ENCODE results near the gene CENPC. TPM values are rescaled to one million over a fixed set of nuclear protein-coding genes. Genes with fewer than 3 reads are reported as not detected.

CENPC gene
- total RNA-seq, 2 donors from 2014 or later = 26.4 to 33.2 TPM

DNA sequence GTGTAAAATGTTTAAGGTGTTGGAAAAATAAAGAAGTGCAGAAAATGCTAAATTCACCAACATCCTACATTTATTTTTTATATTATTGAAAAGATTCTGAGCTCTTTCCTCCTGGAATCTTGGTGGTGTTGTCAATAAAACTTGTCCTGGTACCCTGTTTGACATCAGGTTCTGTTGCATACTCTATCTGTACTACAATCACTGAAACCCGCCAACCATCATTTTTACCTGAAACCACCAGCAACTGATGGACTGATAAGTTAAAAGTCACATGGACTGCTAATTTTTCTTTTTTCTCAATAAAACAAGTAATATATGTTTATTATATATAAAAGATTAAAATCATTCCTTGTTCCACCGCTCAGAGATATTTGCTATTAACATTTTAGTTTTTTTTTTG, 36.6 kb upstream of the CENPC start:
- Histone ChIP-seq H3K36me3 (no peaks in the 10 kb centered on the region), H3K27me3 (replicated peaks; ENCODE audit: insufficient read depth) (no peaks in the 10 kb centered on the region), H3K4me3 (no peak overlapping the region), H3K27ac (no peak overlapping the region), H3K9me3 (no peaks in the 10 kb centered on the region), H3K4me1 (replicated peaks) (no peaks in the 10 kb centered on the region)
- 59% methylated on average over 2 of the region's 2 CpGs for WGBS
- no peak for DNase-seq (ENCODE audit: low spot score)
- intact Hi-C loops (cut with DNase I) = no loop called here
- no peak for TF ChIP-seq POLR2AphosphoS5 (IDR thresholded peaks at IDR 0.05)
- no peak for TF ChIP-seq POLR2A (IDR thresholded peaks at IDR 0.05)
- TF ChIP-seq, protein P1, sequence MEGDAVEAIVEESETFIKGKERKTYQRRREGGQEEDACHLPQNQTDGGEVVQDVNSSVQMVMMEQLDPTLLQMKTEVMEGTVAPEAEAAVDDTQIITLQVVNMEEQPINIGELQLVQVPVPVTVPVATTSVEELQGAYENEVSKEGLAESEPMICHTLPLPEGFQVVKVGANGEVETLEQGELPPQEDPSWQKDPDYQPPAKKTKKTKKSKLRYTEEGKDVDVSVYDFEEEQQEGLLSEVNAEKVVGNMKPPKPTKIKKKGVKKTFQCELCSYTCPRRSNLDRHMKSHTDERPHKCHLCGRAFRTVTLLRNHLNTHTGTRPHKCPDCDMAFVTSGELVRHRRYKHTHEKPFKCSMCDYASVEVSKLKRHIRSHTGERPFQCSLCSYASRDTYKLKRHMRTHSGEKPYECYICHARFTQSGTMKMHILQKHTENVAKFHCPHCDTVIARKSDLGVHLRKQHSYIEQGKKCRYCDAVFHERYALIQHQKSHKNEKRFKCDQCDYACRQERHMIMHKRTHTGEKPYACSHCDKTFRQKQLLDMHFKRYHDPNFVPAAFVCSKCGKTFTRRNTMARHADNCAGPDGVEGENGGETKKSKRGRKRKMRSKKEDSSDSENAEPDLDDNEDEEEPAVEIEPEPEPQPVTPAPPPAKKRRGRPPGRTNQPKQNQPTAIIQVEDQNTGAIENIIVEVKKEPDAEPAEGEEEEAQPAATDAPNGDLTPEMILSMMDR (IDR thresholded peaks at IDR 0.05) = no peak

DNA sequence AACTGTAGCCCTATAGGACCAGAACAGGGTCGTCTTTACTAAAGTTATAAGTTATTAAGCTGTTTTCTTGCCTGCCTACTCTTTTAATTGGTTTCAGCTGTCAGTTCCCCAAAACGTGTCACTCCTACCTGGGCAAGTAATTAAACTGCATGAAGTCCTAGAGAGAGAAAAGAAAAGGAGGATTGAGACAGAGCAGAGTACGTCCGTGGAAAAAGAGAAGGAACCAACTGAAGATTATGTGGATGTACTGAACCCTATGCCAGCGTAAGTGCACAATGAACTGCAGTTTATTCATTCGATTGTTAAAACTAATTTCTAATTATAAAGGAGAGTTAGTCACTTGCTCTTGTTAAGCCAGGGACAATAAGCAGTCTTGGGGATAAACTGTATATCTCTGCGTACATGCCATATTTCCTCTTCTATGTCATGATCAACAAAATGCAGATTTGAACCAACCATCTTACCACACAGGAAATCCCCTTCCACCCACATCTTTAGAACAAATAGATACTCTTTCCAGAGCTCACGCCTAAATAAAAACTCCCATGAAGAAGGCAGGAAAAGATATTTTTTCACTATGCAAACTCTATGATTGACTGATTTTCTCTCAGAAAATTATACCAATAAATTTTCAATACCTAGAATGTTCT, 36.0 kb upstream of the CENPC start:
- H3K4me3 ChIP-seq = no peak overlapping the region
- H3K27ac ChIP-seq = no peak overlapping the region
- H3K27me3 ChIP-seq (replicated peaks; ENCODE audit: insufficient read depth) = no peaks in the 10 kb centered on the region
- no peak for TF ChIP-seq POLR2AphosphoS5 (IDR thresholded peaks at IDR 0.05)
- no peak for TF ChIP-seq POLR2A (IDR thresholded peaks at IDR 0.05)
- TF ChIP-seq, protein P1 (IDR thresholded peaks at IDR 0.05) = no peak
- WGBS = 64% methylated on average over 8 of the region's 8 CpGs
- H3K36me3 ChIP-seq = no peaks in the 10 kb centered on the region
- H3K9me3 ChIP-seq = no peaks in the 10 kb centered on the region
- no peaks in the 10 kb centered on the region for H3K4me1 ChIP-seq (replicated peaks)
- no peak for DNase-seq (ENCODE audit: low spot score)
- intact Hi-C loops (cut with DNase I) = no loop called here

DNA sequence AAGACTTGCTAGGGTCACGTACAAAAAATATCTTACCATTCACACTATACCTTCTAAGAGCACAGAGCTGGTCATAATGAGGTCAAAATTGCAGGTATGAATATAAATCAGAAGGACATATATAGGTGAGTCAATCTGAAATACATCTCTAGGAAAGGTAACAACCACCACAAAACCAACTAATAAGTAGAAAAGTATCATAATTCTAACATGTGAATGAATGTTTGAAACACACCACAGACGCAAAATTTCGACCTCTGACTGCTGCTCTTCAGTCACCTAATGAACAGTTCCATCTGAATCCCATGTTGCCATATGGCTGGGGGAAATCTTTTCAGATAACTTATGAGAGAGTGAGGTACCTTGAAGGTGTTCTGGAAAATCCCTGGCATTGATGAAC, 35.3 kb upstream of the CENPC start:
- Histone ChIP-seq H3K27ac (no peak overlapping the region), H3K27me3 (replicated peaks; ENCODE audit: insufficient read depth) (no peaks in the 10 kb centered on the region), H3K36me3 (no peaks in the 10 kb centered on the region), H3K4me1 (replicated peaks) (no peaks in the 10 kb centered on the region), H3K9me3 (no peaks in the 10 kb centered on the region), H3K4me3 (no peak overlapping the region)
- DNase-seq (ENCODE audit: low spot score) = no peak
- intact Hi-C loops (cut with DNase I) = no loop called here
- TF ChIP-seq POLR2A (IDR thresholded peaks at IDR 0.05) = no peak
- TF ChIP-seq, protein P1 (IDR thresholded peaks at IDR 0.05) = no peak
- no peak for TF ChIP-seq POLR2AphosphoS5 (IDR thresholded peaks at IDR 0.05)
- WGBS = 89% methylated on average over 3 of the region's 3 CpGs

DNA sequence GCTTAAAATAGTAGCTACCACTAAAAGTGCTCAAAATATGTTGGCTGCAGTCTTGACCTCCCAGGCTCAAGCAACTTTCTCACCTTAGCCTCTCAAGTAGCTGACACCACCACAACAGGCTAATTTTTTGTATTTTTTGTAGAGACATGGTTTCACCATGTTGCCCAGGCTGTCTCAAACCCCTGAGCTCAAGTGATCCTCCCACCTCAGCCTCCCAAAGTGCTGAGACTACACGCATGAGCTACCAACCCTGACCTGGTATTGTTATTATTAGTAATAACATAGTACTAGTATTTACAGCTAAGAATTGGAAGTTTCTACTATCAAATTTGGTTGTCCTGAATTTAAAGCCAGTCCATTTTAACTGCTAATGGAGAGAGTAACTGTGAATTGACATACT, 31.2 kb upstream of the CENPC start:
- TF ChIP-seq, protein P1 (IDR thresholded peaks at IDR 0.05) = no peak
- no peak for TF ChIP-seq POLR2AphosphoS5 (IDR thresholded peaks at IDR 0.05)
- TF ChIP-seq POLR2A (IDR thresholded peaks at IDR 0.05) = no peak
- DNase-seq (ENCODE audit: low spot score) = no peak
- 96% methylated on average over 1 of the region's 1 CpG for WGBS
- Histone ChIP-seq H3K9me3 (no peaks in the 10 kb centered on the region), H3K27me3 (replicated peaks; ENCODE audit: insufficient read depth) (no peaks in the 10 kb centered on the region), H3K4me1 (replicated peaks) (no peaks in the 10 kb centered on the region), H3K36me3 (no peaks in the 10 kb centered on the region), H3K27ac (no peak overlapping the region), H3K4me3 (no peak overlapping the region)
- intact Hi-C loops (cut with DNase I) = no loop called here

DNA sequence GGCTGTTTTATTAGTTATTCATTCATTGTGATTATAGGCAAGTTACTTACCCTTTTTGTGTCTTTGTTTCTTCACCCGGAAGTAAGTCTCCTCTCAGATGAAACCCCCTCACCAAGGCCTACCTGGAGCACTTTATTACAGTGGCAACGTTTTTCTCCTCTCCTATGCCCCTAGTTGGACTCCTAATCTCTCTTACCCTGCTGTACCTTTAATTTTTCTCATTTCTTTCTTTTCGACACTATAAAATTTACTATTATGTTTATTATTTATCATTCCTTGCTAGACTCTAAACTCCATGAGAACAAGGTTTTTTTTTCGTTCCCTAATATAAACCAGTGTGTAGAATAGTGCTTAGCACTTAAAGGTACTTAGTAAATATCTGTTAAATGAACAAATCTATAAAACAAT, 30.8 kb upstream of the CENPC start:
- no peaks in the 10 kb centered on the region for H3K4me1 ChIP-seq (replicated peaks)
- TF ChIP-seq POLR2AphosphoS5 (IDR thresholded peaks at IDR 0.05) = no peak
- TF ChIP-seq POLR2A (IDR thresholded peaks at IDR 0.05) = no peak
- TF ChIP-seq, protein P1 (IDR thresholded peaks at IDR 0.05) = no peak
- no peak overlapping the region for H3K4me3 ChIP-seq
- 70% methylated on average over 4 of the region's 4 CpGs for WGBS
- intact Hi-C loops (cut with DNase I) = no loop called here
- DNase-seq (ENCODE audit: low spot score) = no peak
- peak overlapping the region in 1 of 2 donors; percentile 21 for H3K27ac ChIP-seq
- no peaks in the 10 kb centered on the region for H3K36me3 ChIP-seq
- no peaks in the 10 kb centered on the region for H3K27me3 ChIP-seq (replicated peaks; ENCODE audit: insufficient read depth)
- H3K9me3 ChIP-seq = no peaks in the 10 kb centered on the region
